ENCODE measurements around the gene SSR4.
"Not testable (repeated sequence)": the region's sequence is repeated elsewhere in the genome, so short reads cannot be mapped to it uniquely, and the experiment has no call there.

Gene SSR4

DNA sequence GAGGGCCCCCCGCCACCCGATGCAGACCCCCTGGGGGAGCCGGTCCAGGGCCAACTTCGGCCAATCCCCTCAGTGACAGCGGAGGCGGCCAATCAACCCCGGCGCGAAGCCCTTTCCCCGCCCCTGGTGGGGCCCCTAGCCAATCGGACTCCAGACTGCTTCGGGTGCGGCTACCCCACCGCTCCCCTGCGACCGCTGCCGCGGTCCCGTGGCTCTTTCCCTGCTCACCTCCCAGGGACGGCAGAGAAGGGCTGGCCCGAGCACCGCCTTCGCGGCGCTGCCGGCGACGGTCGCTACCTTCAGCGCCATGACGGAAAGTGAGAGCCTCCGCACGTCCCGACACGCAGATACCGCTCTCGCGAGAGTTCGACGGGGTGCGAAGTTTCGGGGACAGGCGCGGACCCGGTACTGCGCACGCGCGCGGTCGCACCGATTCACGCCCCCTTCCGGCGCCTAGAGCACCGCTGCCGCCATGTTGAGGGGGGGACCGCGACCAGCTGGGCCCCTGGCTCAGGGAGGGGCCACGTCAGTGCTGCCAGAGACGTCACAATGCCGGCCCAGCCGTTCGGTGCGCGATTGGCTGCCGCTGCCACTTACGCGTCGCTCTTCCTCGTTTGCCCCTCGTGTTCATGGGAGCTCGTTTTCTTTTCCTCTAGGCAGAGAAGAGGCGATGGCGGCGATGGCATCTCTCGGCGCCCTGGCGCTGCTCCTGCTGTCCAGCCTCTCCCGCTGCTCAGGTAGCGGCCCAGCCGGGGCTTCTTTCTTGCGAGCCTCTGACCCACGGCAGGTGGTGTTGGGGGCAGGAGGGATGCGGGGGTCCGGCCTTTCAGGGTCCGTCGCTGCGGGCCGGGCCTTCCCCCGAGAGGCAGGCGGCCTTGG is at the start of gene SSR4, which contains the start of gene IDH3G:
SSR4 (plus strand) TSS at position 651 of the 879 bp plus-strand sequence; CDS start at position 671, 20 bp downstream.
IDH3G (minus strand) TSS at position 358 of the 879 bp plus-strand sequence; CDS start at position 309, 49 bp downstream.
- no peak for DNase-seq

DNA sequence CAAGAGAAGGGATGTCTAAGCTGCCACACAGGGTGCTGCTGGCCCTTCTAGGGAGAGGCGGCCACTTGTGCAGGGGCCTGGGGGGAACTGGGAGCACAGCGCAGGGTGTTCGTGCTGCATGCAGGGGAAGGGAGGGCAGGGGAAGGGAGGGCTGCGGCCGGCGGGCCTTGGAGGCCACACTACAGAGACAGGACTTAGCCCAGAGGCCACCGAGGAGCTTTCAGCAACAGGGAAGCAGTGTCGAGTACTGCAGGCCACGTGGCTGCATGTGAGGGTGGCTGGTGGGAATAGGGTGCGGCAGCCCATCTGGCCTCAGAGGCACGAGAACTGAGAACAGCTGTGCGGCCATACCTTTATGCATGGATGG is 49.4 kb upstream of the SSR4 start:
- DNase-seq = not testable (repeated sequence)

DNA sequence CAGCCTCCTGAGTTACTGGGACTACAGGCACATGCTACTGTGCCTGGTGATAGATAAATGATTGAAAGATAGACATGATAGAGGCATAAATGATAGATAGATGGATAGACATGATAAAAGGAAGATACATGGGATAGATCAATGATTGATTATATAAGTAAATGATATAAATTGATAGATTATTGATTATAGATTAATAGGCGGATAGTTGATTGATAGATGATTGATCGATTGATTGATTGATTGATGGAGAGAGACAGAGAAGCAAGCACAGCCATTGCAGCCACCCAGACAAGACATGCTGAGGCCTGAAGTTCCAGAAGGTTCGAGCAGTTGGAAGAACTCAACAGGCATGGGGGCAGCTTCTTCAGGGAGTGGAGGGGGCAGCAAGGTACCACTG is 48.1 kb upstream of the SSR4 start:
- DNase-seq = no peak

DNA sequence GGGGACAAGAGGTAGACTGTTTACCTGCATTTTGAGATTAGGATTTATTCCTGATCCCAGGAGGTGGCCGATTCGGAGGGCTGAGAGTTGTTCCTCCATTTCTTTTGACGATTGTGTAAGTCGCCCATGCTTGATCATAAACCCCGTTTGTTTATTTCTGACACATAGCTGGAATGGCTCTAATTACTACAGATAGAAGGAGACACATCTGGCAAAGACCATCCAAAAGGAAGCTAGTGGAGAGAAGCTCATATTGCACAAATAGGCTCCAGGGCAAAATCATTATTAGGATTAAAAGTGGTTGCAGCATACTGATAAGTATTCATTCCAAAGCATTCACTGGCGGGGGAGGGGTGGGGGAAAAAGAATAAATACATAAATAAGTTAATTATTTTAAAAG is 47.5 kb upstream of the SSR4 start:
- DNase-seq = not testable (repeated sequence)

DNA sequence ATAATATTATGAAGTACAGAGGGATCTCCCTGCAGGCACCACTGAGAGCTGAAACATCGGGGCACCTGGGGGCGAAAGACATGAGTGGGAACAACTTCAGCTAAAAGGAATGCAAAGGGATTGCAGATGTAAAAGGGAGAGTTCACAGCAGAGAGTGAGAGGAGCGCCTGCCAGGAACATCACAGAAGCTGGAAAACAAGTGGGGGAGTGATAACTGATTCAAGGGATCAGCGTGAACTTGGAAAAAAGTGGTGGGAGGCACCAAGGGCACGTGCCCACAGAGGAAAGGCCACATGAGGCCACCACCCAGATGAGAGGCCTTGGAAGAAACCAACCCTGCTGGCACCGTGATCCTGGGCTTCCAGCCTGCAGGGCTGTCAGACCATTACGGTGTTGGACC is 45.5 kb upstream of the SSR4 start:
- DNase-seq = not testable (repeated sequence)

DNA sequence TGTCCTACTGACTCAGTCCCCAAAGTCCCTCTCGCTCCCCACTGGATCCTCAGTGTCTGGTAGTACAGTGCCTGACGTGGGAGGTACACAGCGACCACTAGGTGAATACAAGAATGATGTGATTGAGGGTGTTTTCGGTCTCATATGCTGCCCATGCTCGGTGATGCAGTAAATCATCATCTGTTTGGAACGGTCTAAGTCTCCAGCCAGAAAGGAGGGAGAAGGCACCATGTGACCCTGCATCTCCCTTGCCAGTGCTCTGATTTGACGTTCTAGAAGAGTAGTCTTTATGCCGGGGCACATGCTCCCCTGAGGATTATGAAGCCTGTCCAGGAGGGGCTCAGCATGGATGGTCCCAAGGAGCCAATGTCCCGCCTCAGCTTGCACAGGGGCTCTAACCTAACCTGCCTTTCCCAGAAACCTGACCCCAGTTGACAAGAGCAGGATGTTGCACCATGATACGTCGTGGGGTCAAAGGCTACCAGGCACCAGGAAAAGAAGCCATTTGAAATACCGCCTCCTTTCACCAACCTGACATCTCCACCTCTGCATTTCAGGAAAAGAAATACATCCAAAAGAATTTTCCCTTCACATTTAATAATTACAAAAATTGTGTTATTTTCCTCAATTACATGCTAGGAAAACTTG is 44.2 kb upstream of the SSR4 start:
- no peak for DNase-seq

DNA sequence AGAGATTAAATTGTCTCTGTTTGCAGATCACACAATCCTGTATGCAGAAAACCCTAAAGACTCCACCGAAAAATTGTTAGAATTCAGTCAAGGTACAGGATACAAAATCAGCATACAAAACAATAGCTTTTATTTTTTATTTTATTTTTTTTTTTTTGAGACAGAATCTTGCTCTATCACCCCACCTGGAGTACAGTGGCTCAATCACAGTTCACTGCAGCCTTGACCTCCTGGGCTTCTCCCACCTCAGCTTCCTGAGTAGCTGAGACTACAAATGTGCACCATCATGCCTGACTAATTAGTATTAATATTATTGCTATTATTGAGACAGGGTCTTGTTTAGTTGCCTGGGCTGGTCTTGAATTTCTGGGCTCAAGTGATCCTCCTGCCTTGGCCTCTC is 39.3 kb upstream of the SSR4 start:
- DNase-seq = no peak

DNA sequence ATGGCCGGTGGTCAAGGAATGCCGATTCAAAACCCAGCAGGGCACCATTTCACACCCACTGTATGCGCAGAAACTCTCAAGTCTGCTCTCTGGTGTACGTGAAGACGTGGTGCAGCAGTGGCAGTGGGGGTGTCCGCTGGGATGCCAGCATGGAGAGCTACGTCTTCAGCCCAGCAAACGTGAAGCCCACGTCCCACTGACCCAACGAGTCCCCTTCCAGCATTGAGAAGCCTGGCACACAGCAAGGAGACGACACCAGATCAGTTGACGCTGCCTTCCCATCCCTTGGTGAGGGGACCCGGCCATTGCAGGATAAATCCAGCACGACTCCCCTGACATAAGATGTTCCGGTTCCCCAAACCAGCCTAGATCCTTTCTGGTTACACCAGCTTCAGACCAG is 32.6 kb upstream of the SSR4 start:
- DNase-seq = no peak

DNA sequence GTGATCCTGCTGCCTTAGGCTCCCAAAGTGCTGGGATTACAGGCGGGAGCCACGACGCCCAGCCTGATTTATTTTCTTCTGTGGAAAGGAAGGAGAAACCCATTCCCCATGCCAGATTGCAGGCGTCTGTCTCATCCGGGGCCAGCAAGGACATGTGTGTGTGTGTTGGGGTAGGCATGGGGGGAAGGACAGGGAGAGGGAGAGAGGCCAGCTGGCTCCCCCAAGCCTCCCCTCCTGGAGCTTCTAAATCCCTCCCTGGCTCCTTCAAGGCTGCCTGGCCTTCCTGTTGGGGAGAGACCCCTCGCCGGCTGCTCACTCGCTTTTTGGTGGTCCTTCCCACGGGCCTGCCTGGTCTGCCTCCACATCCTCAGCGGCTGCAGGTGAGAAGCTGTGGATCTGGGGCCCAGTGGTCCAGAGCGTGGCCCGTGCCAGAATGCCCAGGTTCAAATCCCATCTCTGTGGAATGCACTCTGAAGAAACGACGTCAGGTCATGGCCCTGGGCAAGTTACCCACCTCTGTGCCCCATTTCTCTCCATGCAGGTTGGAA is 31.8 kb upstream of the SSR4 start:
- DNase-seq = no peak

DNA sequence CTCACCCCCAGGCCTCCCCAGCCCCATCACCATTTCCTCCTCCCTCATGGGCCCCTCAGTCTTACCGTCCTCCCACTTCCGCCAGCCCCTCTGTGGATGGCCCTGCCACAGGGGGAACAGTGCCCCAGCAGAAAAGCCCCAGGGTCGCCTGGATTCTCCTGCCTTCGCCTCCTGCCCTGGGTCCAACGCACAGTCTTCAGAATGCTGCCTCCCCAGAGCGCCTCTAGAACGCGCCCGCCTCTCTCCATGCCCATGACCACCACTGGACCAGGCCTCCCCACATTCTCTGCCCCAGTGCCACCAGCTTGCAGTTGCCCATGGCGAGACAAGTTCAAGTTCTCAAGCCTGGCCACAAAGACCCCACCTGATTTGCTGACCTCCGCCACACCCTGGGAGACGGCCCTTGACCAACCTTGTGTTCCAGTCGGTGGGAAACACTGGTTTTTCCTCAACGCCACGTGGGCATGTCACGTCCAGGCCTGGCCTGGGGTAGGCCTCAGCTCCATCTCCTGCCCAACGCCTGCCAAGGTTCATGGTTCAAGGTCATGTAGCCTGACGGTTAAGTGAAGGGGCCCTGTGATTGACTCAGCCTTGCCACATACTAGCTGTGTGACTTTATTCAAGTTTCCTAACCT is 31.1 kb upstream of the SSR4 start:
- no peak for DNase-seq

DNA sequence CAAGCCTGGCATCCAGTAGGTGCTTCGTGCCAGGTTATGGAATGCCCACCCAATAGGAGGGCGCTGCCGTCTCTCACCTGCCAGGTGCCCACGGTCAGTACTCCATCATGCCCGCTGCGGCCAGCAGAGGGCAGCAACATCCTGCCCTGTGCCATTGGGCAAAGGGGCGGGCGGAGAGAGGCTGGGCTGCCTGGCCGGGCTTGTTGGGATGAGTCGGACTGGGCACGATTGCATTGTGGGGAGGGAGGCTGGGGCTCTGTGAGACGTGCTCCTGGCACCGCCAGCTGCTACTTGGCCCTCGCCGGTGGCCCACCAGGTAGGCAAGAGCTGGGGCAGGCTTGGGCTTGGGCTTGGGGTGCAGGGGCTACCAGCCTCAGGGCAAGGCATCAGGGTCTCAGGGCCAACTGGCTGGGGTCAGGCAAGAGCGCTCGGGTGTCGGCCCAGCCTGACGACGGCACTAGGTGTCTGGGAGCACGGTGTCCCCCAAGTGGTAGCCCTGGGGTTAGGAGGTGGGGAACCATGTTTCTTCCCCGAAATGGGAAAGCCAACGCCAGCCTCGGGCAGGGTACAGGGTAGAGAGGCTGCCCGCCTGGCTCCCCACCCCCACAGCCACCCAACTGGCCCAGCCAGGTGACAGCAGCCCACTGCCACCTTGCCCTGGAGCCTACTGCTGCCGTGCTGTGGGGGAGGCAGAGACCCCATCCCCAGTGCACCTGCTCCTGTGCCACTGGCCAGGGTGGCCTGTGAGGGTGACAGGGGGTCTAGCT is 30.3 kb upstream of the SSR4 start, which contains the start of gene PLXNB3:
PLXNB3 (plus strand) TSS at position 261 of the 767 bp plus-strand sequence. CDS start 1,287 bp downstream, outside the sequence.
- no peak for DNase-seq

DNA sequence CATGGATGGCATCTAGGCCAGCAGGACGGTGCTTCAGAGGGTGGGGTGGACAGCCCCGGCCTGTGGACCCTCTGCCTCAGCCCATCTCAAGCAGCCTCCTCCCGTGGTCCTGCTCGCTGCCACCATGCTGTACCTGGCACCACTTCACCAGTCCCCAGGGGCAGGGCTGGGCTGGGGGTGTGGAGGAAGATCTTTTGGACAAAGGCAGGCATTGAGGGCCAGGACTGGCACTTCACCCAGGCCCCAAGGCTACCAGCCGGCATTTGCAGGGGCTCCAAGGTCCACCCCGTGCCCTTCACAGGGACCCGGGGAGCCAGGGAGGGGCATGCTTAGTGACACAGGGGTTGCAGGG is 29.7 kb upstream of the SSR4 start:
- no peak for DNase-seq

DNA sequence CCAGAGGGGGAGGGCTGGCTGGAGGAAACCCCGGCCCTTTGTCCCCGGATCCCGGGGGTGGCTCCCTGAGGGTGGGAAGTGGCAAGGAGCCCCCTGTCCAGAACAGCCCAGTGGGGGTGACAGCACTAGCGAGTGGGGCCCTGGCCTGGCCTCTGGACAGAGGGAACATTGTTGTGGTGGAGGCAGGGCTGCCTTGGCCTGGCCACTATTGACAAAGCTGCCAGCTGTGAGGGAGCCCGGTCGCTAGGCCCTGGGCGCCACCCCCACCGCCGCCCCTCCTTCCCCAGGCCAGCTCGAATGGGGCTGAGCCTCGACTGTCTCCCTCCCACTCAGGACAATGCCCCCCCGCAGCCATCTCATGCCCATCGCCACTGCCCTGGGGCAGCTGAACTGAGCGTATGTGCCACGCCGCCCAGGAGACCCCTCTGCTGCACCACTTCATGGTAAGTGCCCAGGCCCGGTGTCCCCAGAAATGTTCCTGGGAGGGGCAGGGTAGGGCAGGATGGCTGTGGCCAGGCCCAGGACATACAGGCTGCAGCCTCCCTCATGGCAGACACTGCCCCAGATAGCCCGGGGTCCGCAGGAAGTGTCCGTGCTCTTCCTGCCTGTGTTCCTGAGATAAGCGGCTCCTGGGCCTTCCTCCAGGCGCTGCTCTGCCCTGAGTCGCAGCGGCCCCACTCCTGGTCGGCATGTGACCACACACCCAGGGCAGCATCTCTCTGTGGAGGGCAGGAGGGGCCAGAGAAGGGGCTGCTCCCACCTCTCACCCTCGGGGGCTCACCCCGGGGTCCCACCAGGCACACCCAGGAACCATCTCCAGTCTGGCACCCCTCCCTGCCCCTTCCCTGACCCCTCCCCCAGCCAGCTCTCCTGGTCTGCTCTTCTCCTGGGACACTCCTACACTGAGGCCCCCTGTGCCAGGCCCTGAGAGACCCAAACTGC is 29.1 kb upstream of the SSR4 start:
- no peak for DNase-seq

DNA sequence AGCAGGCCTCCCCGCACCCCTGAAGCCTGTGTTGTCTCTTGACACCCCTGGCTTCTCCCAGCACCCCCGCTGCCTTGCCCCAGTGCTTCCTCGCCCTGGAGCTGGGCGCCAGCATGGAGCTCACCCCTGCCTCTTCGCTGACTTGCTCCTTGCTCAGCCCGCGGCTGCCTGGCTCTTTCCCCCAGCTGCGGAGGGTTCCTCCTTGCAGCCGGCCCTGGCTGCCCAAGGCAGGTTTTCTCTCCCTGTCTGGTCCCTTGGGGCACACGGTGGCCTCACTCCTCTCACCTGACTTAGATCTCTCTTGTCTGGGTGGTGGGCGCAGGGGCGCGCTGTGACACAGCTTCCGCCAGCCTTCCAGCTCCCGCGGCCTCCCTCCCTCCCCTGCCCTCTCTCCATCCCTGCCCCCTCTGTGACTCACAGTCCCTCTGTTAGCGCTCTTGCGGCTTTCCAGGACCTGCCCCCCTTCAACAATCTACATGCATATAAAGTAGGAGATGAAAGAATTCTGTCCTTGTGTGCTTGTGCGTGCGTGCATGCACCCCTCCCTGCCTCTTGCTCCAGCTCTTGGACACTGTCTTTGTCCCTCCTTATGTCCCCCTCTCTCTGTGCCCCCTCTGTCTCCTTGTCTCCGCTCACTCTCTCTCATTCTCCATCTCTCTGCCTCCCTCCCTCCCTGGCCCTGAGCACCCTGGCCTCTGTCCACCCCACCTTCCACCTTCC is 28.2 kb upstream of the SSR4 start:
- DNase-seq = no peak

DNA sequence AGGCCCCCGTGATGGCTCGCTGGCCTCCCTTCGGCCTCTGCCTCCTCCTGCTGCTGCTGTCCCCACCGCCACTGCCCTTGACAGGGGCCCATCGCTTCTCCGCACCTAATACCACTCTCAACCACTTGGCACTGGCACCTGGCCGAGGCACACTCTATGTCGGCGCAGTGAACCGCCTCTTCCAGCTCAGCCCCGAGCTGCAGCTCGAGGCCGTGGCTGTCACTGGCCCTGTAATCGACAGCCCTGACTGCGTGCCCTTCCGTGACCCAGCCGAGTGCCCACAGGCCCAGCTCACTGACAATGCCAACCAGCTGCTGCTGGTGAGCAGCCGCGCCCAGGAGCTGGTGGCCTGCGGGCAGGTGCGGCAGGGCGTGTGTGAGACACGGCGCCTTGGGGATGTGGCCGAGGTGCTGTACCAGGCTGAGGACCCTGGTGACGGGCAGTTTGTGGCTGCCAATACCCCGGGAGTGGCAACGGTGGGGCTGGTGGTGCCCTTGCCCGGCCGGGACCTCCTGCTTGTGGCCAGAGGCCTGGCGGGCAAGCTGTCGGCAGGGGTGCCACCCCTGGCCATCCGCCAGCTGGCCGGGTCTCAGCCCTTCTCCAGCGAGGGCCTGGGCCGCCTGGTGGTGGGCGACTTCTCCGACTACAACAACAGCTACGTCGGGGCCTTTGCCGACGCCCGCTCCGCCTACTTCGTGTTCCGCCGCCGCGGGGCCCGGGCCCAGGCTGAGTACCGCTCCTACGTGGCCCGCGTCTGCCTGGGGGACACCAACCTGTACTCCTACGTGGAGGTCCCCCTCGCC is 27.4 kb upstream of the SSR4 start:
- DNase-seq = no peak

DNA sequence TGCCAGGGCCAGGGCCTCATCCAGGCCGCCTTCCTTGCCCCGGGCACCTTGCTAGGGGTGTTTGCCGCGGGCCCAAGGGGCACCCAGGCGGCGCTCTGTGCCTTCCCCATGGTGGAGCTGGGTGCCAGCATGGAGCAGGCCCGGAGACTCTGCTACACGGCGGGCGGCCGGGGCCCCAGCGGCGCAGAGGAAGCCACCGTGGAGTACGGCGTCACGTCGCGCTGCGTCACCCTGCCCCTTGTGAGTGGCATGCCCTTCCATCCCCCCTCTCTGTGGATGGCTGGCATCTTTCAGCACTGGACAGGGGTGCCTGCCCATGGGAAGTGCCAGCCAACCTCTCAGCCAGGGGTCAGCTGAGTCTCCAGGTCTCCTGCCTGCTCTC is 26.8 kb upstream of the SSR4 start:
- no peak for DNase-seq

DNA sequence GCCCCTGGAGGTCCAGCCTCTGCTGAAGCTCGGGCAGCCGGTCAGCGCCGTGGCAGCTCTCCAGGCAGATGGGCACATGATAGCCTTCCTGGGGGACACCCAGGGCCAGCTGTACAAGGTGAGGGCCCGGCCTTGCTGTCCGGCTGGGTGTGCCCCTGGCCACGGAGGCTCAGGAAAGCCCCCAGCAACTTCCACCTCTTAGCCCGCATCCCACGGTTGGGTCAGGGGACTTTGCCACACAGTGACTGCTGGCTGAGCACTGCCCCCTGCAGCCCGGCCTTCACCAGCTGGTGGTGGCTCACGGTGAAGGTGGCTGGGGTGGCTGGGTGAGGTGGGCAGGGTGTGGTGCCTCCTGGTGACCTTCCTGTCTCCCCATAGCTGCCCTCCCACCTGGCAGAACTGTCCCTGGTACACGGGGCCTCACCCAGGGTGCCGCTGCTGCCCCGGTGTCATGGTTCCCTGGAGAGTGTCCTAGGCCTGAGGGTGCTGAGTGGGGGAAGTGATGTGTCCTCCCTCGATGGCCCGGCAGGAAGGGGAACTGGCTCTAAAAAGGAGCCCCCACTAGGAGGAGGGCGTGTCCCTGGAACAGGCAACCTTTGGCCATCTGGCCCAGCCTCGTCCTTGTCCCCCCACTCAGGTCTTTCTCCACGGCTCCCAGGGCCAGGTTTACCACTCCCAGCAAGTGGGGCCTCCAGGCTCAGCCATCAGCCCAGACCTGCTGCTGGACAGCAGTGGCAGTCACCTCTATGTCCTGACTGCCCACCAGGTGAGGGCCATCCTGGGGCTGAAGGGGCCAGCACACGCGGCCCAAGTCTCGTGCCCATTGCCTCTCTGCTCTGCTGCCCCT is 25.9 kb upstream of the SSR4 start:
- no peak for DNase-seq

DNA sequence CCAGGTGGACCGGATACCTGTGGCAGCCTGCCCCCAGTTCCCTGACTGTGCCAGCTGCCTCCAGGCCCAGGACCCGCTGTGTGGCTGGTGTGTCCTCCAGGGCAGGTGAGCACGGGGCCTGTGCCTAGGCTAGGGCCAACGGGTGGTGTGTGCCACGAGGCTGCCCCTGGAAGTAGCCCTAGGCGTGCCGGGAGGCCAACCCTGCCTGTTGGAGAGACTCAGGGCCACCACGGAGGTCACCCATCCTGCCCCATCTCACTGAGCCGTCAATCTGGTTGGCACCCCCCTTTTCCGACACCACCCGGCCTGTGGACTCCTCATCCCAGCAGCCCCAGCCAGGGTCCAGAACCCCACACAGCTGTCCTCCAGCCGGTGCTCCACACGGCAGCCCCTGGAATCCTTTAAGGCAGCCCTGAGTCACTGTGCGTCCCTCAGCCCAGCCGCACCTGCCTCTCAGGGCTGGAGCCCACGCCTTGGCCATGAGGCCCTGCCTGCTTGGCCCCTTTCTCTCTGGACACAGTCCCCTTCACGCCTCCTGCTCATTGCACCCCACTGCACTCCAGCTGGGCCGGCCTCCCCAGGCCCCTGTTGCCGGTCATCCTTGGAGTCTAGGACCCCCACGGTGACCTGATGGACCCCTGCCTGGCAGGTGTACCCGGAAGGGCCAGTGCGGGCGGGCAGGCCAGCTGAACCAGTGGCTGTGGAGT is 25.2 kb upstream of the SSR4 start:
- DNase-seq = no peak
